ENCODE measurements around the gene PRR16.

The PRR16 gene

GRCh38 chr5:120463006-120463680 is 957 bp upstream of the PRR16 start:
- no peak for DNase-seq (ENCODE audit: low read depth, low spot score)

DNA sequence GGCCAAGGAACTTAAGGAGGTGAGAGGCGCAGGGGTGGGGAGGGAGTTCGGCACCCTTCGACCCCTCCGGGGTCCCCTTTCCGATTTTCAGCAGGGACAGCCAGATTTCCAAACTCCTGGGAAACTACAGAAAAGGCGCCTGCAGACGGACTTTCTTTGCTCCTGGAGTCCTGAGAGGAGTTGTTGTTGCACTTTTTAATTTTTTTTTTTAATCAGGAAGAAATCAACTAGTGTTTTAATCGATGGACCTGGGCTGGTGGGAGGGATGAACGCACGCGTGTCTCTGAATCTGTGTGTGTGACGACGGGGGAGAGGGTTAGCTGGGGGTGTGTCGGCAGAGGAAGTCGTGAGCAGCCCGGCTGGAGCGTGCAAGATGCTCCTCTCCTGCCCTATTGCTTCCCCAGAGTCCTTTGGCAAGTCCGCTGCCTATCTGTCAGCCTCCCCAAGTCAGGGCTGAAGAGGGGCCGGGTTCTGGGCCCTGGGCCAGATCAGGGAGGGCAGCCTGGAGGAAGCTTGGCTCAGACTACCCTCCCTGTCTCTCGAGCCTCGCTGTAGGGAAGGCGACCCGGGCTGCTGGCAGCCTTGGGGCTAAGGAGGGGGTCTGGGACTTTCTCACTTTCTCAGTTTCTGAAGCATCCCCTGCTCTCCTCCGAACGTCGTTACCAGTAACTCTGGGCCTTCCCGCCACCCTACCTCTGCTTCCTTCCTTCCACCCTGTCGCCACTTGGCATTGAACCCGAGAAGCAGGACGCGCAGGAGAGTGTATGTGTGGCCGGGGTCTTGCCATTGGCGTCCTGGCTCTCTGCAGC is 731 bp downstream of the PRR16 start:
- DNase-seq (ENCODE audit: low read depth, low spot score) = no peak

DNA sequence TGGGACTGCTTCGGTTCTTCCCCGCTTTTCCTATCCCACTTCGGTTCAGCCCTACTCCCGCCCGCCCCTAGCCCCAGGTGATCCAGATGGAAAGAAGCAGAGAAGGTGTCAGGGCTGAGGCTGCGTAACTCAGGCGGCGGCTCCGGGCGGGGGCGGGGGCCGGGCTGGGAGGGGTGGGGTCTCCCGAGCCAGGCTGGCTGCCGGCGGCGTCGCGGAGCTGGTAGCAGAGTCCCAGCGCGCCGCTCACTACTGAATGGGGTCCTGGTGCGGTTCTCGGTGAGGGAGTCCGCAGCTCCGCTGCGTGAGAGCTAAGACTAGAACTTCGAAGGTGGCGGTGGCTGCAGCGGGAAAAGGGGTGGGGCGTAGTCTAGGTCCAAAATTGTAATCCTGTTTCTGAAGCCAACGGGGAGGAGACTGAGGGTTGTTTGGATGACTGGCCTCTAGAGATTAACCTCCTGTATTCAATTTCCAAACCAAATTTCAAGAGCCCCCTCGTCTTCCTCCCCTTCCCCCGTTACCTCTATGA is 1.4 kb downstream of the PRR16 start:
- no peak for DNase-seq (ENCODE audit: low read depth, low spot score)

DNA sequence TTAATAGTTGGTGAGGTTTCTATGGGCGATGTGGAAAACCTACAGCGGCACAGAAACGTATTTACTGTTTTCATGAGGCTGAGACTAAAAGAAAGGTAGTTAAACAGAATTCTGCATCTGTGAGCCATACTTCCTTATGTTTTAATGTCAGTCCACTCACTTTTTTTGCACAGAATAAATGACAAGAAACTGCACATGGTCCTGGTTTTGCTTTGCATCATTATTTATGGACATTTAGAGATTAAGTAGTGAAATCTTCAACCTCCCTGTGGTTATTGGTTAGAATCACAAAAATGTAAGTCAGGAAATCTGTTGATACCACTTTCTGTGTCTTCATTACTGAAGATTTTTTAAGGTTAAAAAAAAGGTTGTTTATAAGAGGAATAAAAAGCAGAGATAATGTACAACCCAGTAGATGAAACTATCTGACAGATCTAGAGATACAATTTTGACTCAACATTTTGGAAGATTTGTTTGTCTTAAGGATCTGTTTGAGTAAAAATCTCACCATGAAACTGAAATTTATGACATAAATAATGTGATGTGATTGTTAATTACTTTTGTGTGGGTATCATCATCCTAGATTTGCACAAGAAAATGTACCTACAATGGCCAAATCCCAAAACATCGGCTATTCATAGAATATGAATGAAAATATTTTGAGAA is 2.4 kb downstream of the PRR16 start:
- DNase-seq (ENCODE audit: low read depth, low spot score) = no peak

DNA sequence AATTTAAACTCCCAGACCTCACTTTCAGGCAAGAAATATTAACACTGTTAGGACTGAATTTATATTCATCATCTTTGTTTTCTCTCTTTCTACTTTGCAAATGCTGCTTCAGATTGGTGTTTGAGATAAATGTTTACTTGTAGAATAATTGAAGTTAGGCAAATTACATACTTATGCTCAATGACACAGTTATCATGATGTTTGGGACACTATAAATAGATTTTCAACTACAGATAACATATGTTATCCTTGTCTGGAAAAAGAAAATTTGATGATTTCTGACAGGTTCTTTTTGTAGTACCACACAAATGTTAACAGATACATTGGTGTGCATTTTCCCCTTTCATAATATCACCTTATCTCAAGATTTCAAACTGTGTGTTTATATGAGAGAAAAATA is 7.9 kb downstream of the PRR16 start:
- no peak for DNase-seq (ENCODE audit: low read depth, low spot score)

- DNase-seq (ENCODE audit: low read depth, low spot score) = no peak
These were observed 8.8 kb downstream of the PRR16 start for GRCh38 chr5:120472911-120473310.

GRCh38 chr5:120473332-120473731 is 9.2 kb downstream of the PRR16 start:
- DNase-seq (ENCODE audit: low read depth, low spot score) = no peak

GRCh38 chr5:120476063-120476462 is 12.0 kb downstream of the PRR16 start:
- DNase-seq (ENCODE audit: low read depth, low spot score) = no peak

DNA sequence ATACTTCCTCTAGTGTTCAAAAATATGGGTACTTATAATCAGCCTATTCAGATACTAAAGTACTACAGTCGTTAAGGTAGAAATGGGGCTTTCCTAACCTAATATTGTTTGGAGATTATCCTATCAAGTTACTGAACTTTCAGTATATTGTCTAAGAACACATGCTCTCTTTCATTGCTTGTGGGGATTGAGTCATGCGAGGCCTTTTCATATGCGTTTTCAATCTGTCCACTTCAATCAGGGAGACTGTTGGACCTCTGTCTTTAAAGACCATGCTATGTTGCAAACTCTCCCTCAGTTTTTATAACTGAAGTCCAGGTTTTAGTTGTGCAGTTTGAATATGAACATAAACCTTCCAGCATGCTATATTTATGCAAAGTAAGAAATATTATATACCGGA is 15.0 kb downstream of the PRR16 start:
- no peak for DNase-seq (ENCODE audit: low read depth, low spot score)

GRCh38 chr5:120499876-120500563 is 35.9 kb downstream of the PRR16 start:
- no peak for DNase-seq (ENCODE audit: low read depth, low spot score)

GRCh38 chr5:120502531-120502930 is 38.4 kb downstream of the PRR16 start:
- DNase-seq (ENCODE audit: low read depth, low spot score) = no peak

GRCh38 chr5:120503341-120503740 is 39.2 kb downstream of the PRR16 start:
- DNase-seq (ENCODE audit: low read depth, low spot score) = no peak

- DNase-seq (ENCODE audit: low read depth, low spot score) = no peak
These were observed 40.0 kb downstream of the PRR16 start for GRCh38 chr5:120504057-120504456.

DNA sequence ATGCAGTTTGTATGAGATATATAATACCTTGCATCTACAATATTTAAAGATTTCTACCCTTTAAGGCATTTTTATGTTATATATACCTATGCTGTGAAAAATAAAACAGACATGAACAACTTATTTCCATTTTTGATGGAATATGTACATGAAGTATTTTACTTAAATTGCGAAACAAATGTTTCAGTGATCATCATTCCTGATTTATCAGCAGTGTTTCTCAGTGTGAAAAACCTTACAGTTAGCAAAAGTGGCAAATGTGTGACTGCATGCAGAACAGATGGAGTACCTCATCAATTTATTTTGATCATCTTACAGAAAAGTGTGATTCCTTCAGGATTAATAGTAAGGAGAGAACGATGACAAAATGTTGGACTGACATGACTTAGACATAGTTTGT is 43.1 kb downstream of the PRR16 start:
- DNase-seq (ENCODE audit: low read depth, low spot score) = no peak

- no peak for DNase-seq (ENCODE audit: low read depth, low spot score)
These were observed 43.8 kb downstream of the PRR16 start for GRCh38 chr5:120507800-120508463.

DNA sequence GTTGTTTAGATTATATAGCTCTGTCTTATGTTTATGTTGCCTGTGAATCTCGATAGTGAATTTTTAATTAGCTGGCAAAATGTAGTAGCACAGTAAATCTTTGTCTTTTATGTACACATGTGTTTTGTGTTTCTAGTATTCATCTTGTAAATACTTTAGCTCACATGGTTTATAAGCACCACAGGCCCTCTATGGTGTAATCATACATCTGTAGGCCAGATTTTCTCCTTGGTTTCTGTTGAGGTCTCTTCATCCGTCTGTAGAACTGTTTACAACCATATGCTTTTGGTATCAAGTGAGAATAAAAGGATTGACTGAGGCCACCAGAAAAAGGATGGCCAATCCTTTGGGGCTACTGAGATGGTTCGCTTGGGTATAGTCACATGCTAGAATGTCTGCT is 45.0 kb downstream of the PRR16 start:
- DNase-seq (ENCODE audit: low read depth, low spot score) = no peak

DNA sequence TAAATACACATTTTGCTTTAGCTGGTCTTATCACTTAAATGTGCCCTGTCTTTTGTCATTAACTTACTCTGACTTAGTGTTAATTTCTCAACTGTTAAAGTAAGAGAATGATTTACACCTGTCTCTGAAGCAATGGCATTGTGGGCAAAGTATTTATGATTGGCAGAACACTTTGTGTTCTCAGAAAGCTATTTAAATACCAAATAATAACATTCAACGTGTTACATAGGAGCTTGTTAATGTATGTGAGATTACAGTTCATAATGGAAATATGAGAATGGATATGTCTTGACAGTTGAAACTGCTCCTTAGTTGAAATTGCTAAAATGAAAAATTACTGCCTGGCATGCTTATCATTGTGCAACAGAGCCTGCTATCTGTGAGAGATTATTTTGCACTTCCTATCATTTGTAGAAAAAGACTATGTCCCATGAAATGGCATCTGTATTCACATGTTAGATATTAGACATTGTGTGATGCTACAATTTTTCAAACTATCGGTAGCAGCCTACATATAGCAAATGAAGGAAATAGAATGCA is 46.1 kb downstream of the PRR16 start:
- no peak for DNase-seq (ENCODE audit: low read depth, low spot score)

DNA sequence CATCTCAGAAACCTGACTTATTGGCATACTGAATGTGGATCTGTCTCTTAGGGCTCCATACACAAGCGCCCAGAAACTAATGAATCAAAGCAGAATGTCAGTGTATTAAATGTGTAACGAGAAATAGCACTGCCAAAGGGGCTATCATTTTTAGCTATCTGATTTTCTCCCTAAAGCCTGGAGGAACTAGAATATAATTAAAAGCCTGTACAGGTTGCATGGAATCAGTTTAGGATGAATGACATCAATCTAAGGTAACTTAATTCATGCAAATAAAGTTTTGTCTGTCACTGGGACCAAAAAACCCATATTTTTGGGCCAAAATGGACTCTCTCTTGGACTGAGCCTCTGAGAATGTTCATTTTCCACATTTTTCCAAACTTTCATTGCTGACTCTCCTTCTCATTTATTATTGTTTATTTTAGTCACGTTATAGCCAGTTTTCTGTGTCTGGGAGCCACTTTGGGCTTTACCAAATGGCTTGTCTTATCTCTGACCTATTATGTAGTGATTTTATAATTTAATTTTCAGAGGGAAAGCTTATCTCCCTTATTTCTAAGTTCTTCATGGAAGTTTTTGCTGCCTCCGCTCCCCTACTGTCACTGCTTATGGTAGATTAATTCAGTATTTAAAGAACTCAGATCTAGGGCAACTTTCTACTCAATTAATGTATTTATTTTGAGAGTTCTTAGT is 47.0 kb downstream of the PRR16 start:
- DNase-seq (ENCODE audit: low read depth, low spot score) = no peak

DNA sequence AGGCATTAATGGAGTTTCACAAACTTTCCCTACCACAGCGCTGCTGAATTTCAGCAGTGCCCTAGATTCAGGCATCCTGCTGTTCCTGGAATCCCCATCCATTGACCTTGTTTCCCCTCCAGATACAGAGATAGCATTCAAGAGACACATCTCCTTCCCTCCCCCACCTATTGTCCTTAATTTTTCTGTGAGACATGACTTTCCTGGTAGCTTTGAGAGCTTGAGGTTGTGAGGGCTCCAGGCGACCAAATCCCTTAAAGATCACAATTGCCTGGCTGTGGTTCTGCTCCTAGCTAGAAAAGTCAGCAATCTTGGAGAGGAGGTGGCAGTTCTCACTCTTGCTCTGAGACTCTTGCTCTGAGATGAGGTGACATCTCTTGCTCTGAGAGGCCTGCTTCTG is 48.0 kb downstream of the PRR16 start:
- DNase-seq (ENCODE audit: low read depth, low spot score) = no peak

All from brain pericyte (primary cell).